DND-41 (cell line): ENCODE data around the gene SLC66A2.

Experiments
- CTCF ChIP-seq: IDR thresholded peaks from 2 replicates; pipeline ENCODE4 v1.5.1; 2012; ENCODE audit warnings: borderline replicate concordance, low read length, moderate library complexity, mild to moderate bottlenecking; ENCODE audit not compliant: poor library complexity, severe bottlenecking; ENCODE audit errors: extremely low read depth
- EZH2 ChIP-seq: IDR thresholded peaks from 3 replicates; pipeline ENCODE4 v1.6.1; 2012; ENCODE audit warnings: borderline replicate concordance, low read depth, mild to moderate bottlenecking, moderate library complexity, low read length, inconsistent platforms; ENCODE audit not compliant: severe bottlenecking

GRCh38 chr18:79935499-79935898 lies 16.0 kb downstream of the SLC66A2 start:
- TF ChIP-seq EZH2 (no peak), CTCF (no peak)
